ENCODE data around the gene NPIPB9.
"Not testable (repeated sequence)": the region's sequence is repeated elsewhere in the genome, so short reads cannot be mapped to it uniquely, and the experiment has no call there.

Gene NPIPB9

DNA sequence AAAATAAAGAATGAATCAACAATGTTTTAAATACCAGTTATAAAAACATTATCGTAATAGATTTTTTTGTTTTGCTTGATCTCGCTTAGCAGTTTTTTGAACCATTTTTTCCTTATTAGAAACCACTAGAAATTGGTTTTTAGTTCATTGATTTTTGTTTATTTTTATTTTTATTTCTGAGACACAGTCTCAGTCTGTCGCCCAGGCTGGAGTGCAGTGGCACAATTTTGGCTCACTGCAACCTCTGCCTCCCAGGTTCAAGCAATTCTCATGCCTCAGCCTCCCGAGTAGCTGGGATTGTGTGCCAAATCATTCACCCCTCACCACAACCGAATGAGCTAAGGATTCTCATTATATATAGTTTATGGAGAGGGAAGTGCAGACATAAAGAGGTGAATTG is at the start of gene NPIPB9:
Gene NPIPB9 (plus strand): TSS at position 301 of the 400 bp plus-strand sequence.
- not testable (repeated sequence) for H3K4me3 ChIP-seq (ENCODE audit: low read depth, low read length); DNase-seq (ENCODE audit: low read depth)

DNA sequence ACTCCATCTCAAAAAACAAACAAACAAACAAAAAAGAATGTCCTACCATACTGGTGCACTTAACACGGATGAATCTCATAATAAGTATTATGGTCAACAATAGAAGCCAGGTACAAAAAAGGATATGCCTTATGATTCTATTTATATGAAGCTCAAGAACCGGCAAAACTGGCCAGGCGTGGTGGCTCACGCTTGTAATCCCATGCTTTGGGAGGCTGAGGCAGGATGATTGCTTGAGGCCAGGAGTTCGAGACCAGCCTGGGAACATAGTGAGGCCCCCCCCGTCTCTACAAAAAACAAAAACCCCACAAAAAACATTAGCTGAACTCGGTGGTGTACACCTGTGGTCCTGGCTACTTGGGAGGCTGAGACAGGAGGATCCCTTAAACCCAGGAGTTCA is 47.3 kb upstream of the NPIPB9 start:
- DNase-seq (ENCODE audit: low read depth): not testable (repeated sequence)

DNA sequence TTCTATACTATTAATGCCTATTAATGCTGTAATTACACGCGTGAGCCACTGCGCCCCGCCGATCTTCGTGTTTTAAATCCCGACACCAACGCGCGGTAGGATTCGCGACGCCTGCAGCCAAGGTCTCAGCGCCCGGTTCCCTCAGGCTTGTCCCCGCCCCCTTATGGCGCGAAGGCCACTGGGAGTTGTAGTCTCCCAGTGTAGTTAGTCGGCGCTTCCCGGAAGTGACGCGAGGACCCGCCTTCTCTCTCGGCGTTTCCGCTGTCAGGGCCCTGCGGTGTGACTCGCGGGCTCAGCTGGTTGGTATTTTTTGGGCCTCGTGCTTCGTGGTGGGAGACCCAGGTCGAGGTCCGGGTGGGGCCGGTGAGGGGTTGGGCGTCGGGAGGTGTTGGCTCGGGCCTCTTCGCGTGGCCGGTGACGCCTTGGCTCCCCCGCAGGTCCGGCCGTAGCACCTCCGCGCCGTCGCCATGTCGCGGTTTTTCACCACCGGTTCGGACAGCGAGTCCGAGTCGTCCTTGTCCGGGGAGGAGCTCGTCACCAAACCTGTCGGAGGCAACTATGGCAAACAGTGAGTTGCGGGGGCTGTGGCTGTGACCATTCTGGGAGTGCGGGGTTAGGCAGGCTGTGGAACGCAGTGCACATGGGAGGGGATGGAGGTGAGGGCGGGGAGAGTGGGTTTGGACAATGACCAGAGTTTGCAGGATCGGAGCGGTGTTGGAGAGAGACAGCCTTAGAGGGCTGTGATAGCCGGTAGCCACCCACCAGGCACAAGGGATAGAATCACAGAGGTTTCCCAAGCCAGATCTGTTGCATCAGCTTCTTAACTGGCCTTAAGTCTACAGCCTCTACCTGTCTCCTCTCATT is 40.1 kb upstream of the NPIPB9 start, which contains the start of gene EIF3C:
Gene EIF3C (plus strand): TSS at position 245 of the 864 bp plus-strand sequence. CDS start 223 bp downstream, at position 468.
- not testable (repeated sequence) for DNase-seq (ENCODE audit: low read depth); H3K4me3 ChIP-seq (ENCODE audit: low read depth, low read length)

More for the DNA sequence above, 47.3 kb upstream of the NPIPB9 start:
- not testable (repeated sequence) for H3K4me3 ChIP-seq (ENCODE audit: low read depth, low read length)

DNA sequence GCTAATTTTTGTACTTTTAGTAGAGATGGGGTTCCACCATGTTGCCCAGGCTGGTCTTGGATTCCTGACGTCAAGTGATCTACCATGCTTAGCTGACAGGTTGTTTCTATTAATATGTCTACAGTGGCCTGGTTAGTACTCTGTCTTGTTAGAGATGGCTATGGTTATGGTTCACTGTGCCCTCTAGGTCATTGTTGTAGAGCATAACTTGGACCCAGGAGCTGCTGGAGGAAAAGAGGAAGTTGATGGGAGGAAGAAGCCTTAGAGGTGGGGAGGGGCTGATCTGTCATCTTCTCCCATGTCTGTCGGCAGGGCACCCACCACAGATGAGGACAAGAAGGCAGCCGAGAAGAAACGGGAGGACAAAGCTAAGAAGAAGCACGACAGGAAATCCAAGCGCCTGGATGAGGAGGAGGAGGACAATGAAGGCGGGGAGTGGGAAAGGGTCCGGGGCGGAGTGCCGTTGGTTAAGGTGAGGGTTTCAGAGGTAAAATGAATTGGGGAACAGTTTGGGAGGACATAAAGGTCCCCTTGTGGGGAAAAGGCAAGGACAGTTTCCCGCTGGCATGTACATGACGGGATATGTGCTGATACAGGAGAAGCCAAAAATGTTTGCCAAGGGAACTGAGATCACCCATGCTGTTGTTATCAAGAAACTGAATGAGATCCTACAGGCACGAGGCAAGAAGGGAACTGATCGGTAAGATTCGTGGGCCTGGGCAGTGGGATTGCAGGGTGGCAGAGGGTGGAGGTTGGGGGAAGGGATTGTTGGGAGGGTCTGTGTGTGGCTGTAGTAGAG is 28.5 kb upstream of the NPIPB9 start:
- not testable (repeated sequence) for H3K4me3 ChIP-seq (ENCODE audit: low read depth, low read length); DNase-seq (ENCODE audit: low read depth)

DNA sequence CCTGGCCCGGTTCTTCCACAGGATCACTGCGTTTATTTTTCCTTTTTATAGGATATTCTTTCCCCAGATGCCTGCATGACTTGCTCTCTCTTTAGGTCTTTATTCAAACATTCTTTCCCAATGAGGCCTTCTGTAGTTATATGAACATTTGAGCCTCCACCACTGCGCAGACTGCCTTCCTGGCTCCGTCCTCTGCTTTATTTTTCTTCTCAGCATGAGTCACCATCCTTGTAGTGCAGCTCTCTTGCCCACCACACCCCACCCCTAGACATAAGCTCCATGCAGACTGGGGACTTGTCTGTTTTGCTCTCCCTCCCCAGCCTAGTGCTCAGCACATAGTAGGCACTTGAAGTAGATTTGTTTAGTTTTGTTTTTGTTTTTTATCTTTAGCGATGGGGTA is 20.3 kb upstream of the NPIPB9 start:
- H3K4me3 ChIP-seq (ENCODE audit: low read depth, low read length); DNase-seq (ENCODE audit: low read depth): not testable (repeated sequence)

DNA sequence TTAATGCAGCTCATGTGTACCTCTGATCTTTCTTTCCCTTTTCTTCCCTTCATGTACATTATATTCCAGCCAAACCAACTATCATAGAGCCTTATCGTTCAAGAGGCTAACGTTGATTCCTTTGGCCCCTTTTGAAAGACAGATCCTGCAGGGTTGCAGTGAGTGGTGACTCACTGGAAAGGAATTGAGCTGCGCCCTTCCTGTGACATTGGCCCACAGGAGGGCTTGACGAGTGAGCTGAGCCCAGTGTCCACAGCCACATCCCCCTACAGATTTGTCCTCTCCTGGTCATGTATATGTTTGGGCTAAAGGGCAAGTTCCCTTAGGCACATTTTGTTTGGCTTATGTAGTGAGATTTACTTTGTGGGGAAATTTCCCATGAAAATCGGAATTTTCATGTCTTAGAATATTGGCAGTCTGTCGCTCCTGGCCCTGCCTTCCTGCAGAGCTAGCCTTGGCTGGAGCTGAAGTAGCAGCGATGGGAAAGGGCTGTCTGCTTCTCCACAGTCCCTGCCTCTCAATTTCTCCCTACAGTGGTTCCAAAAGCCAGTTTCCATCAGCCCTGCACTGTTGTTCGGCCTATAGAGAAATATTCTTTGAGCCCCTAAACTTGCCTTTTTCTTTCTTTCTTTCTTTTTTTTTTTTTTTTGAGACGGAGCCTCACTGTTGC is 19.0 kb upstream of the NPIPB9 start:
- H3K4me3 ChIP-seq (ENCODE audit: low read depth, low read length); DNase-seq (ENCODE audit: low read depth): not testable (repeated sequence)

DNA sequence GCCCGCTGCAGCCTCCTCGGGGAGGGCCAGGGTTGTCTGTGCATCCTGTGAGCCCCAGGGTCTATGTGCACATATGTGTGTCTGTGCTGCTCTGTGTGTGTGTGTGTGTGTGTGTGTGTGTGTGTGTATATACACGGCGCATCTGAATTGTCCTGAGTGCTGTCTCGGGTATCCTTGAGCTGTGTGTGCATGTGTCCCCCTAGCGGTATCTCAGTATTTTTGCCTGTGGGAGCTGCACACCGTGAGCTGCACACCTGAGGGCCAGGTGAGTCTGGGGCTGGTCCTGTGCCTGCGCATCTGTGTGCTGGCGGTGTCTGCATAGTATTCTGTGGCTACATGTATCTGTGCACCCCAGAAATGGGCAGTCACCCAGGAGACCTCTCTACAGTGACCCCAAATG is 11.8 kb upstream of the NPIPB9 start:
- H3K4me3 ChIP-seq (ENCODE audit: low read depth, low read length); DNase-seq (ENCODE audit: low read depth): not testable (repeated sequence)

DNA sequence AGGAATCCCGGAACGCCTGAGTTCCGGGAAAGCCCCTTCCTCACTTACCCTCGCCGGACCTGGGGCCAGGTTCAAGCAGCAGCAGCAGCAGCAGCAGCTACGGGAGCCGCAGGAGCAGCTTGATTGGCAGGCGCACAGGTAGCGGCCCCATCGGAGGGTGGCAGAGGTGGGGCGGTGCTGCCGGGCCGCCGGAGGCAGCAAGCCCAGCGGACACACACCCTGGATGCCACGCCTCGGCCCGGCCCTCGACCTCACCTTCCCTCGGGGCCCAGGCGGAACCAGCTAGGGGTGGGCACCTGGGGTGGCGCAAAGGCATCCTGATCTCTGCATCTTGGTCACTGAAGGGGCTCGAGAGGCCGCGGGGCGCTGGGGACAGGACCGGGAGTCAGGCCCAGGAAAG is 11.0 kb upstream of the NPIPB9 start:
- DNase-seq (ENCODE audit: low read depth); H3K4me3 ChIP-seq (ENCODE audit: low read depth, low read length): not testable (repeated sequence)

DNA sequence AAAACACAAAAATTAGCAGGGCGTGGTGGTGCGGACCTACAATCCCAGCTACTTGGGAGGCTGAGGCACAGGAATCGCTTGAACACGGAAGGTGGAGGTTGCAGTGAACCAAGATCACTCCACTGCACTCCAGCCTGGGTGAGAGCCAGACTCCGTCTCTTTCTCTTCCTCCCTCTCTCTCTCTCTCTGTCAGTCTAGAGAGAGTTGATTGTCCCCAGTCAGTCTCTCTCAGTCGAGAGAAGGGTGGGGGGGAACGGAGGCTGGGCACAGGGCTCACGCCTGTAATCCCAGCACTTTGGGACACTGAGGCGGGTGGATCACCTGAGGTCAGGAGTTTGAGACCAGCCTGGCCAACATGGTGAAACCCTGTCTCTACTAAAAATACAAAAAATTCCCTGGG is 10.3 kb upstream of the NPIPB9 start:
- not testable (repeated sequence) for DNase-seq (ENCODE audit: low read depth); H3K4me3 ChIP-seq (ENCODE audit: low read depth, low read length)

DNA sequence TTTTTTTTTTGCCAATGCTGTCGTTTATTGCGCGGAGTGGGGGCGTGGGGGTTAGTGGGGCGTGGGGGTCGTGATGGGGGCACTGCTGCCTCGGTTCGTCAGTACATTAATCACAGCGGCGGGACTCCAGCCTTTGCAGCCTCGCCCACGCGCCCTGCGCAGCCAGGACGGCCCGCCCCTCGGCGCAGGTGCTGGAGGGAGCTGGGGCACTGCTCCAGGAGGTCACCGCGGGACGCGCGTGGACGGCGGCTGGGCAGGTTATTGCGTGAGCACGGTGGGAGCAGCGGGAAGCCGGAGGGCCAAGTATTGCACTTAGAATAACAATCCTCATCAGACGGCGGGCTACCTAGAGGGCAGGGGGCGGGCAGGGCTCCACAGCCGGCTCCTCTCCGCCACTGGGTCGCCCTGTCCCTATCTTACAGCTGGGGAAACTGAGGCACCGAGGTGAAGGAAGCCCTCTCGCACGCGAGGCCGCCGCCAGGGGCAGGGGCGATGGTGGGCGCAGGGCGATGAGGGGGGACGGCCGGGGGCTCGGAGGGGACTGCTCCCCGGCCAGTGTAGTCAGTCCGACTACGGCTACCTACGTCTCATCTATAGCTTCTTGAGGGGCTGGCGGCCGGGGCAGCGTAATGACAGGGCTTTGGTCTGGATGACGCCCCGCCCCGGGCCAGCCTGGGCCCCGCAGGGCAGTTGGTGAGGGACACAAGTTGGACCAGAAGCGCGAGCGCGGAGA is 4.8 kb upstream of the NPIPB9 start:
- not testable (repeated sequence) for H3K4me3 ChIP-seq (ENCODE audit: low read depth, low read length); DNase-seq (ENCODE audit: low read depth)

DNA sequence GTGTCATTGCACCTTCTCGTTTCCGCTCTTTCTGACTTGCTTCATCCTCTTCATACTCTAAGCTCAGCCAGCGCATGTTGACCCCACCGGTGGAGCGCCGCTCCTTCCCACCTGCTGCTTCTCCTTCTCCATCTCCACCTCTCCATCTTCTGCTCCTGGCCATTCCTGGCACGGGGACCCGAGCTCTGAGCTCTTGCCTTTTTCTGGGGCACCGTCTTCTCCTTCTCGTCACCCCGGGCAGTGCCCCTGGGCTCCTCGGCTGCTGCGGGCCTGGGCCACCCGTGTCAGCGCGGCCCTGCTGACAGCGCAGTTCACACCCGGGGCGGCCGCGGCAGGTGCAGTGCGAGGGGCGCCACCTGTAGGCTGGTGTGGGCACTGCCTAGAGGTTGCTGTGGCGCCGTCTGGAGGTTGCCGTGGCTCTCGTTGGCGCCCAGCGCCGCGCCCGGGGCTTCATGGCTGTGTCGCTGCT is 1.6 kb upstream of the NPIPB9 start:
- H3K4me3 ChIP-seq (ENCODE audit: low read depth, low read length); DNase-seq (ENCODE audit: low read depth): not testable (repeated sequence)

DNA sequence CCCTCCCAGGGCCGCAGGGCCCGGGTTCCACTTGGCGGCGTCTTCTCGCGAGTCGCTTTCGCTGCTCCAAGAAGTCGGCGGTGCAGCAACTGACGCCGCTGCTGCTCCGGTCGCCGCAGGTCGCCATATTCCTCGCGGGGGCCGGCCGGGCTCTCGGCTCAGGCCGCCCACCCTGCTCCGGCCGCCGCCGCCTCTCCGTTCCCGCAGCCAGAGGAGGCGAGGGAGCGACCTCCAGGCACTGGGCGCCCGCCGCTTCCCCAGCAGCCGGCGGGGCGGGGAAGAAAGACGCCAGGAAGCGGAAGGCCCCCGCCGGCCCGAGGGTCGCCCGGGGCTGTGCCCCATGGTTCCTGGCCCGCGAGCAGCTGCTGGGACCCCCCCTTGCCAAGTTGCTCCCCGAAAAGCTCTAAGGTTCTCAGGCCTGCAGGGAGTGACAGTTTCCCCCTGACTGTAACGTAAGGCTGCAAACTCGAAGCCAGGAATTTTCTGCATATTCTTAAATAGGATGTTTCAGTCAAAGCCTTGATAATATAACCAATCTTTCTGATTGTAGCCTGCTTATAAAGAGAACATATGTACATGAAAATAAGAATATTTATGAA is 1.0 kb upstream of the NPIPB9 start:
- not testable (repeated sequence) for DNase-seq (ENCODE audit: low read depth); H3K4me3 ChIP-seq (ENCODE audit: low read depth, low read length)

DNA sequence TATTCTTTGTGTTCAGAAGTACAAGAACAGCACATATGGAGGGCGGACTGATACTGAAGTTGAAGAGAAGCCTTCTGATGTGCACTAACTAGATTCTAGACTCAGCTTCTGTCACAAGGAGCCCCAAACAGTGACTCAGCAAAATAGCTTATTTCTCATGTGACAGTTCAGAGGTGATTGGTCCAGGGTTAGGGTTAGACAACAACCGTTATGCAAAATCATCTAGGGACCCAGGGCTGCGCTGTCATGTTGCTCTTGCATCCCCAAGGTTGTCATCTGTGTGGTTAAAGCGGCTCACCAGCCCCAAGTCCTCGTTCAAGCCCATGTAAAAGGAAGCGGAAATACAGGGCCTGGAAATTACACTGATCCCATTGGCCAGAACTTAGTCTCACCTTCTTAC is 30.1 kb downstream of the NPIPB9 start:
- DNase-seq (ENCODE audit: low read depth); H3K4me3 ChIP-seq (ENCODE audit: low read depth, low read length): not testable (repeated sequence)

DNA sequence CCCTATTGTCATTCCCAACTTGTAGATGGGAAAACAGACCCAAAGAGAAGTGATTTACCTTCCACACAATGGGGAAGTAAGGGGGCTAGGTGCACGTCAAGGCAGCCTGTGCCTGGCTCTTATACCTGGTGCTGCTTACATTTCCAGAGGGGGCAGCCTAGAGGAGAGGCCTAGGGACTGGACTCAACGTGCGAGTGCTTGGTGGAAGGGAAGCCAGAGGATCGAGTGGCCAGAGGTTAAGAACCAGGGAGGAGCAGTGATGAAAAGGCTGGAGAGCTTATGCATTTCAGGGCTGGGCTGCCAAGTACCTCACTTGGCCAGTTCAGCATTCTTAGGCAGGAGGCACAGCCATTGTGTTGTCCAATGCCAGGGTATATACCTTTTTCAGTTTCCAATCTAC is 30.8 kb downstream of the NPIPB9 start:
- DNase-seq (ENCODE audit: low read depth); H3K4me3 ChIP-seq (ENCODE audit: low read depth, low read length): not testable (repeated sequence)

DNA sequence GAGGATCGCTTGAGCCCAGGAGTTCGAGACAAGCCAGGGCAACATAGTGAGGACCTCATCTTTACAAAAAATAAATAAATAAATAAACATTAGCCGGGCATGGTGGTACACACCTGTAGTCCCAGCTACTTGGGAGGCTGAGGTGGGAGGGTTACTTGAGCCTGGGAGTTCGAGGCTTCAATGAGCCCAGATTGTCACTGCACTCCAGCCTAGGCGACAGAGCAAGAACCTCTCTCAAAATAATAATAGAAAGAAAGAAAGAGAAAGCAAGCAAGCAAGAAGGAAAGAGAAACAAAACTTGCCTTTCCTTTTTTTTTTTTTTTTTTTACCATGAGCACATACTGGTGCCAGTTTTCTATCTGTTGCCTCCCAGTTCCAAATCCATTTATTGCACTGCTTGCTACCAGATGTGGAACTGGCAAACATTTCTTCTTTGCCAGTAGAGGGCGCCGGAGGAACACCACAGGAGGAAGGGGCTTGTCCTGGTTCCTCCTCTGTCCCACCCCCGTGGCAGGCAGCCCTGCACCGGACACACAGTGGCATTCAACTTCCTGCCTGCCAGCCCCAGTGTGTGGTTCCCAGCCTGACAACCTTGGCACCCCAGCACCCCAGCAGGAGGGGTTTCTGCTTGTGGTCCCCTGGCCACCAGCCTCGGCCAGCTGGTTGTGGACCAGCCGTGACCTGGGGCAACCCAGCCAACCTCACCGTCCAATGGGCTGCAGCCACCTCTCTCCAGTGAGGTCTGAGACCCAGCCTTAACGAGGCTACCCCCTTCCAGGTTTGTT is 50.8 kb downstream of the NPIPB9 start:
- not testable (repeated sequence) for DNase-seq (ENCODE audit: low read depth); H3K4me3 ChIP-seq (ENCODE audit: low read depth, low read length)

DNA sequence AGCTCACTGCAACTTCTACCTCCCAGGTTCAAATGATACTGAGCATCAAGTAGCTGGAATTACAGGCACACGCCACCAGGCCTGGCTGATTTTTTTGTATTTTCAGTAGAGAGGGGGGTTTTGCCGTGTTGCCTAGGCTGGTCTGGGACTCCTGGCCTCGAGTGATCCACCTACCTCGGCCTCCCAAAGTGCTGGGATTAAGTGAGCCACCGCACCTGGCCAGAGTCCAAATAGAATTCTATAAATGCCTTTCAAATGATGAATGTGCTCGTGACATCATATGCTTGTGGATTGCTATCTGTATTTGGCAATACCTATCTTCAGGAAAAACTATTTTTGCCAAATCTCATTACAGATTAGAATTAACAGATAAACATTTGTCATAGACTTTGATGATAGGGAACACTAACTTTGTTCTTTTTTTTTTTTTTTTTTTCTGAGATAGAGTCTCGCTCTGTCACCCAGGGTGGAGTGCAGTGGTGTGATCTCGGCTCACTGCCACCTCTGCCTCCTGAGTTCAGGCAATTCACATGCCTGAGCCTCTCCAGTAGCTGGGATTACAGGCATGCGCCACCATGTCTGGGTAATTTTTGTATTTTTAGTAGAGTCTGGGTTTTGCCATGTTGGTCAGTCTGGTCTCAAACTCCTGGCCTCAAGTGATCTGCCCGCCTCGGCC is 56.0 kb downstream of the NPIPB9 start:
- not testable (repeated sequence) for H3K4me3 ChIP-seq (ENCODE audit: low read depth, low read length)

More for the DNA sequence above, 56.0 kb downstream of the NPIPB9 start:
- DNase-seq (ENCODE audit: low read depth): not testable (repeated sequence)

All from GM12864 (cell line).